ENCODE measurements around the gene PHF21A.

PHF21A gene

DNA sequence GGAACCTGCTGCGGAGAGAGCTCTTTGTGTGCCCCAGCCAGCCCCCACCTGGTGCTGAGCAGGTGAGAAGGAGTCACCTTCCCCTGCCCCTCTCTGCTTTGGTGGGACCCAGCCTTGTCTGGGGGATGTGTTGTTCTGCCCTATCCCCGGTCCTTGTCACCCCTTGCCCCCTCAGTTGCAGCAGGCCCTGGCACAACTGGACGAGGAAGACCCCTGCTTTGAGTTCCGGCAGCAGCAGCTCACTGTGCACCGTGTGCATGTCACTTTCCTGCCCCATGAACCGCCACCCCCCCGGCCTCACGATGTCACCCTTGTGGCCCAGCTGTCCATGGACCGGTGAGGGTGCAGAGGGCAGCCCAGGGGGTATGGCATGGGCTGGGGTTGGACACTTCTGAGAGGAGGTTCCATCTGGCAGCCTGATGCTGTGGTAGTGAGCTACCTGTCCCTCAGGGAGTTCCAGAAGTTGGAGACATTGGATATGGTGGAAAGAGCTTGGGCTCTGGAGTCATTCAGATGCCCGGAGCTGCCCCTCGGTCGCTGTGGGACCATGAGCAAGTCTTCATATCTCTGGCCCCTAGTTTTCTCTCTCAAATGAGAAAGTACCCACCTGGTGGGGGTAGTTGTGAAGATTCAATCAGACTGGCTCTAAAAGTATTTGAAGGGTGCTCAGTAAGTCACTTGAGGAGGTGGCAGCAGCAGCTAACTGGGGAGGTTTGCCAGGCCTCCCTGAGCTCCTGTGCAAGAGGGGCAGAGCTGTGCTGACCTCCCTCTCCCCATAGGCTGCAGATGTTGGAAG, 194.5 kb downstream of the PHF21A start:
- Histone ChIP-seq H3K4me3 (ENCODE audit: low read depth in 1 of 2, low read length in 2 of 2) (no peak overlapping the region), H3K9me3 (ENCODE audit: control insufficient read depth in 1 of 2, low read length in 2 of 2) (no peaks in the 10 kb centered on the region), H3K27me3 (ENCODE audit: control insufficient read depth in 1 of 2, insufficient read depth in 2 of 2, low read length in 2 of 2) (peaks cover 7 to 10% of the 10 kb centered on the region in 2 donors), H3K27ac (ENCODE audit: low read depth, low read length) (no peak overlapping the region), H3K36me3 (ENCODE audit: control insufficient read depth in 1 of 2, insufficient read depth in 2 of 2, low read length in 2 of 2) (peaks cover 0 to 3% of the 10 kb centered on the region in 2 donors), H3K4me1 (ENCODE audit: control insufficient read depth in 1 of 2, insufficient read depth in 2 of 2, low read length in 2 of 2) (peaks cover 12 to 24% of the 10 kb centered on the region in 2 donors), H3K9ac (ENCODE audit: low read depth in 1 of 2, low read length in 2 of 2) (no peak overlapping the region)

GRCh38 chr11:45926001-45926401, 195.3 kb downstream of the PHF21A start:
- peaks cover 12 to 25% of the 10 kb centered on the region in 2 donors for H3K4me1 ChIP-seq (ENCODE audit: control insufficient read depth in 1 of 2, insufficient read depth in 2 of 2, low read length in 2 of 2)
- no peaks in the 10 kb centered on the region for H3K36me3 ChIP-seq (ENCODE audit: control insufficient read depth in 1 of 2, insufficient read depth in 2 of 2, low read length in 2 of 2)
- no peak overlapping the region for H3K27ac ChIP-seq (ENCODE audit: low read depth, low read length)
- H3K9ac ChIP-seq (ENCODE audit: low read depth in 1 of 2, low read length in 2 of 2): no peak overlapping the region
- H3K27me3 ChIP-seq (ENCODE audit: control insufficient read depth in 1 of 2, insufficient read depth in 2 of 2, low read length in 2 of 2): peaks cover 7 to 10% of the 10 kb centered on the region in 2 donors
- no peak overlapping the region for H3K4me3 ChIP-seq (ENCODE audit: low read depth in 1 of 2, low read length in 2 of 2)
- no peaks in the 10 kb centered on the region for H3K9me3 ChIP-seq (ENCODE audit: control insufficient read depth in 1 of 2, low read length in 2 of 2)

GRCh38 chr11:45925550-45925949, 195.7 kb downstream of the PHF21A start:
- peaks cover 7 to 10% of the 10 kb centered on the region in 2 donors for H3K27me3 ChIP-seq (ENCODE audit: control insufficient read depth in 1 of 2, insufficient read depth in 2 of 2, low read length in 2 of 2)
- peaks cover 11 to 23% of the 10 kb centered on the region in 2 donors for H3K4me1 ChIP-seq (ENCODE audit: control insufficient read depth in 1 of 2, insufficient read depth in 2 of 2, low read length in 2 of 2)
- no peak overlapping the region for H3K4me3 ChIP-seq (ENCODE audit: low read depth in 1 of 2, low read length in 2 of 2)
- H3K27ac ChIP-seq (ENCODE audit: low read depth, low read length): no peak overlapping the region
- H3K36me3 ChIP-seq (ENCODE audit: control insufficient read depth in 1 of 2, insufficient read depth in 2 of 2, low read length in 2 of 2): no peaks in the 10 kb centered on the region
- no peak overlapping the region for H3K9ac ChIP-seq (ENCODE audit: low read depth in 1 of 2, low read length in 2 of 2)
- H3K9me3 ChIP-seq (ENCODE audit: control insufficient read depth in 1 of 2, low read length in 2 of 2): no peaks in the 10 kb centered on the region

DNA sequence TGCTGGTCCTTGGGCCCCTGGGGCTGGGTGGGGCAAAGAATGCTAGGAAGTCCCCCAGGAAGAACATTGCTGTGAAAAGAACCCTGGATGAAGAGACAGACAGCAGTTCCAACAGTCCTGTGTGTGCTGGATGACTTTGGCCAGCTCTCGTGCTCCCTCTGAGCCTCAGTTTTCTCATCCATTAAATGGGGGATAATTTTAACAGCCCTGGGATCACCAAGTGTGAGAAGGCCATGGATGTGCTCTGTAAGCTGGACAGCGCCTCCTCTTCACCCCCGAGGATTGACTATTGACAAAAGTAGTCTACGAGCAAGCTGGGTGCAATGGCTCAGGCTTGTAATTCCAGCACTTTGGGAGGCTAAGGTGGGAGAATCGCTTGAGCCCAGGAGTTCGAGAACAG, 196.3 kb downstream of the PHF21A start:
- Histone ChIP-seq H3K9me3 (ENCODE audit: control insufficient read depth in 1 of 2, low read length in 2 of 2) (no peaks in the 10 kb centered on the region), H3K27me3 (ENCODE audit: control insufficient read depth in 1 of 2, insufficient read depth in 2 of 2, low read length in 2 of 2) (peaks cover 7 to 10% of the 10 kb centered on the region in 2 donors), H3K36me3 (ENCODE audit: control insufficient read depth in 1 of 2, insufficient read depth in 2 of 2, low read length in 2 of 2) (no peaks in the 10 kb centered on the region), H3K9ac (ENCODE audit: low read depth in 1 of 2, low read length in 2 of 2) (no peak overlapping the region), H3K4me3 (ENCODE audit: low read depth in 1 of 2, low read length in 2 of 2) (no peak overlapping the region), H3K4me1 (ENCODE audit: control insufficient read depth in 1 of 2, insufficient read depth in 2 of 2, low read length in 2 of 2) (peaks cover 5 to 17% of the 10 kb centered on the region in 2 donors), H3K27ac (ENCODE audit: low read depth, low read length) (no peak overlapping the region)

DNA sequence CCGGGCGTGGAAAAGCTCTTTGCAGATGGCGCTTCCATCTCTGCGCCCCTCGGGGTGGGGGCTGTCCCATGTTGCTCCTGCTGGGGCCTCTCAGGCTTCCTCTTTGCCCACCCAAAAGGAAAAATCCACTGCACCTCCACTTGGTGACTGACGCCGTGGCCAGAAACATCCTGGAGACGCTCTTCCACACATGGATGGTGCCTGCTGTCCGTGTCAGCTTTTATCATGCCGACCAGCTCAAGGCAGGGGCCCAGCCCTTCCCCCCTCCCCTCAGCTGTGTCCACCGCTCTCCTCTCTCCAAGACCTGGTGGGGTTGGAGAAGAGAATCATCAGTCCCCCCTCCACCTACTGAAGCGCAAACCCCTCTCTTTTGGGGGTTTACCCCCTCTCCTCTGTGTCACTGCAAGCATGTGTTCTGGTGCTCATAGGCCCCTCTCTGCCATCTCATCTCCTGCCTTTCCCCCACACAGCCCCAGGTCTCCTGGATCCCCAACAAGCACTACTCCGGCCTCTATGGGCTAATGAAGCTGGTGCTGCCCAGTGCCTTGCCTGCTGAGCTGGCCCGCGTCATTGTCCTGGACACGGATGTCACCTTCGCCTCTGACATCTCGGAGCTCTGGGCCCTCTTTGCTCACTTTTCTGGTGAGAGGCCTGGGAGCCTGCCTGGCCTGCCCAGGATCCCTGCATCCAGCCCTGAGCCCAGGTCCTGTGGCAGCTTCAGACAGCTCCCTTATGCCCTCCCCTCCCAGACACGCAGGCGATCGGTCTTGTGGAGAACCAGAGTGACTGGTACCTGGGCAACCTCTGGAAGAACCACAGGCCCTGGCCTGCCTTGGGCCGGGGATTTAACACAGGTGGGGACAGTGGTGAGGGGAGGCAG, 197.0 kb downstream of the PHF21A start:
- no peak overlapping the region for H3K9ac ChIP-seq (ENCODE audit: low read depth in 1 of 2, low read length in 2 of 2)
- H3K36me3 ChIP-seq (ENCODE audit: control insufficient read depth in 1 of 2, insufficient read depth in 2 of 2, low read length in 2 of 2): no peaks in the 10 kb centered on the region
- no peak overlapping the region for H3K4me3 ChIP-seq (ENCODE audit: low read depth in 1 of 2, low read length in 2 of 2)
- peaks cover 0 to 10% of the 10 kb centered on the region in 2 donors for H3K4me1 ChIP-seq (ENCODE audit: control insufficient read depth in 1 of 2, insufficient read depth in 2 of 2, low read length in 2 of 2)
- H3K9me3 ChIP-seq (ENCODE audit: control insufficient read depth in 1 of 2, low read length in 2 of 2): no peaks in the 10 kb centered on the region
- no peak overlapping the region for H3K27ac ChIP-seq (ENCODE audit: low read depth, low read length)
- peaks cover 7 to 10% of the 10 kb centered on the region in 2 donors for H3K27me3 ChIP-seq (ENCODE audit: control insufficient read depth in 1 of 2, insufficient read depth in 2 of 2, low read length in 2 of 2)

DNA sequence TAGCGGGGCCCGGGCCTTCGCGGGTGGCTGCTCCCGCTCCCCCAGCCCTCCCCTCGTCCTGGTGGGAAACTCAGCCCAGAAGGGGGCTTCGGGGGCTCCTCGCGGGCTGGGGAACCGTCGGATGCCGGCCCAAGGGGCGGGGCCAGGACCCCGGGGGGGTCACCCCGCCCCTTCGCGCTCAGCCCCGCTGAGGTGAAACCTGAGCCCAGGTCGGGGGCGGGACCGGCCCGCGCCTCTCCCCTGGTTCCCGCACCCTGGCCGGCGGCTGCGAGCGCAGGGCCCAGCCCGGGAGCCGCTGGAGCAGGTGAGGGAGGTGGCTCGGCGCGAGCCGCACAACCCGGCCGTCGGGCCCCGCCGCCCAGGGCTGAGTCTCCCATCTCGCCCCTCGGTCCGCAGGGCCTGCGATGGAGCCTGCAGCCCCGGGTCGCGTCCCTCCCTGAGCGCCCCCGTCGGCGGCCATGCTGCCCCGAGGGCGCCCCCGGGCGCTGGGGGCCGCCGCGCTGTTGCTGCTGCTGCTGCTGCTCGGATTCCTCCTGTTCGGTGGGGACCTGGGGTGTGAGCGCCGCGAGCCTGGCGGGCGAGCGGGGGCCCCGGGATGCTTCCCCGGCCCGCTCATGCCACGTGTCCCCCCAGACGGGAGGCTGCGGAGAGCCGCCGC, 198.7 kb downstream of the PHF21A start, which contains the start of gene LARGE2:
TSS of gene LARGE2 (plus strand) at position 232 of the 658 bp plus-strand sequence. CDS start at position 459, 227 bp downstream.
- H3K4me3 ChIP-seq (ENCODE audit: low read depth in 1 of 2, low read length in 2 of 2): peak within 1 kb of the TSS; percentile 35 to 45
- peaks cover 7 to 10% of the 10 kb centered on the region in 2 donors for H3K27me3 ChIP-seq (ENCODE audit: control insufficient read depth in 1 of 2, insufficient read depth in 2 of 2, low read length in 2 of 2)
- no peak within 1 kb of the TSS for H3K9ac ChIP-seq (ENCODE audit: low read depth in 1 of 2, low read length in 2 of 2)

DNA sequence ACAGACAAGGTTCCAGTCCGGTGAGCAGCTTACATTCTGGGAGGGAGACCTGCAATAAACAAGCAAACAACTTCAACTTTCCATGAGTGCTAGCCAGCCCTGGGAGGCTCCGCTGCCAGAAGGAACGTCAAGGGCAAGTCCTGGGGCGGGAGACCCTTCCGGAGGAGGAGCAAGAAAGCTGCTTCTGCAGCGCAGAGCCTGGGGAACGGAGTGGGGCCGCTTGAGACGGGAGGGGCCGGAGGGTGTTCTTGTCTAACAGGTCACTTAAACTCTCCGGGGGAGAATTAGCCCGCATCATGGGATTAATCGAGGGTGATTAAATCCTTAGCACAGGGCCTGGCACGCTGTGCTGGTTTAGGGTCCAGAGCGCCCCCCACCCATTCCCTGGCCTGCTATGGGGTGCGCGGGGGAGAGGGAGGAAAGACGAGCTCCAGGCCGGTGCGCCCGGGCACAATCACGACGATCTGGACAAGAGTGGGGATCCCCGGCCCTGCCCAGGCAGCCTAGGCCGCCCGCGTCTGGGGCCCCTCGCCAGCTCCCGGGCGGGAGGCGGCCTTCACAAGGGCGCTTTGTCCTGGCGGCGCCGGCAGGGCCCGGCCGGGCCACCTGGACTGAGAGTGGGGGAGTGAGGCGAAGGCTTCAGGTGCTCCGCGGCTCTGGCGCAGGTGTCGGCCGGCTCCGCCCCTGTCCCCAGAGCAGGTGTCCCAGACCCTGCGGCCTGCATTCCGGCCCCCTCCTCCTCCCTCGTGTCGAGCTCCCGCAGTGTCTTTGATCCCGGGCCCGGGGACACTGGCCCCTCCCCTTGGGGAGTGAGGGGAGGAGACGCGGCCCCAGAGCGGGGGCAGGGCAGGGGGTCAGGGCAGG, 199.5 kb downstream of the PHF21A start:
- peak overlapping the region; percentile 29 to 45 for H3K4me3 ChIP-seq (ENCODE audit: low read depth in 1 of 2, low read length in 2 of 2)
- peak overlapping the region; percentile 22 for H3K27ac ChIP-seq (ENCODE audit: low read depth, low read length)
- H3K9me3 ChIP-seq (ENCODE audit: control insufficient read depth in 1 of 2, low read length in 2 of 2): no peaks in the 10 kb centered on the region
- H3K4me1 ChIP-seq (ENCODE audit: control insufficient read depth in 1 of 2, insufficient read depth in 2 of 2, low read length in 2 of 2): peaks cover 7 to 17% of the 10 kb centered on the region in 2 donors
- H3K9ac ChIP-seq (ENCODE audit: low read depth in 1 of 2, low read length in 2 of 2): no peak overlapping the region
- peaks cover 7 to 10% of the 10 kb centered on the region in 2 donors for H3K27me3 ChIP-seq (ENCODE audit: control insufficient read depth in 1 of 2, insufficient read depth in 2 of 2, low read length in 2 of 2)
- no peaks in the 10 kb centered on the region for H3K36me3 ChIP-seq (ENCODE audit: control insufficient read depth in 1 of 2, insufficient read depth in 2 of 2, low read length in 2 of 2)

More for the DNA sequence above, 198.7 kb downstream of the PHF21A start, which contains the start of gene LARGE2:
- Histone ChIP-seq H3K36me3 (ENCODE audit: control insufficient read depth in 1 of 2, insufficient read depth in 2 of 2, low read length in 2 of 2) (no peaks in the 10 kb centered on the region), H3K27ac (ENCODE audit: low read depth, low read length) (peak within 1 kb of the TSS; percentile 22), H3K9me3 (ENCODE audit: control insufficient read depth in 1 of 2, low read length in 2 of 2) (no peaks in the 10 kb centered on the region), H3K4me1 (ENCODE audit: control insufficient read depth in 1 of 2, insufficient read depth in 2 of 2, low read length in 2 of 2) (peaks cover 5 to 10% of the 10 kb centered on the region in 2 donors)

- H3K4me3 ChIP-seq (ENCODE audit: low read depth in 1 of 2, low read length in 2 of 2): no peak overlapping the region
- H3K4me1 ChIP-seq (ENCODE audit: control insufficient read depth in 1 of 2, insufficient read depth in 2 of 2, low read length in 2 of 2): peaks cover 15 to 26% of the 10 kb centered on the region in 2 donors
- peaks cover 0 to 6% of the 10 kb centered on the region in 2 donors for H3K36me3 ChIP-seq (ENCODE audit: control insufficient read depth in 1 of 2, insufficient read depth in 2 of 2, low read length in 2 of 2)
- no peak overlapping the region for H3K27ac ChIP-seq (ENCODE audit: low read depth, low read length)
- no peaks in the 10 kb centered on the region for H3K9me3 ChIP-seq (ENCODE audit: control insufficient read depth in 1 of 2, low read length in 2 of 2)
- H3K9ac ChIP-seq (ENCODE audit: low read depth in 1 of 2, low read length in 2 of 2): no peak overlapping the region
- peaks cover 7 to 10% of the 10 kb centered on the region in 2 donors for H3K27me3 ChIP-seq (ENCODE audit: control insufficient read depth in 1 of 2, insufficient read depth in 2 of 2, low read length in 2 of 2)
Observed at GRCh38 chr11:45920531-45921477, 200.4 kb downstream of the PHF21A start.

Data from duodenal mucosa (tissue), 2 donors.